Activated T-helper 1 cell treated with Interleukin-2 at 50 U/mL for 16 hours (primary cell): ENCODE data around the gene CCDC28A.
A peak's percentile ranks its signal among the peaks of the same experiment; 100 is the strongest.
"Not testable (repeated sequence)": the region's sequence is repeated elsewhere in the genome, so short reads cannot be mapped to it uniquely, and the experiment has no call there.

ENCODE experiments used
- DNase-seq: peaks from one replicate; pipeline ENCODE4 v3.0.0-alpha.2; 2020; ENCODE audit warnings: low read depth

Gene CCDC28A

GRCh38 chr6:138773177-138774091 is at the start of gene CCDC28A:
CCDC28A (plus strand) TSS chr6:138773769; CDS start chr6:138776121, 2,352 bp downstream.
- DNase-seq: peak; percentile 86

GRCh38 chr6:138724015-138724414 is 49.6 kb upstream of the CCDC28A start:
- DNase-seq: no peak

GRCh38 chr6:138726066-138726756 is 47.4 kb upstream of the CCDC28A start:
- DNase-seq: no peak

GRCh38 chr6:138726757-138727097 is 46.8 kb upstream of the CCDC28A start:
- DNase-seq: no peak

GRCh38 chr6:138727182-138727581 is 46.4 kb upstream of the CCDC28A start:
- DNase-seq: no peak

- DNase-seq: no peak
Measured at GRCh38 chr6:138728662-138729061, 44.9 kb upstream of the CCDC28A start.

GRCh38 chr6:138730037-138730436 is 43.5 kb upstream of the CCDC28A start:
- not testable (repeated sequence) for DNase-seq

GRCh38 chr6:138734585-138734984 is 39.0 kb upstream of the CCDC28A start:
- no peak for DNase-seq

- no peak for DNase-seq
Measured at GRCh38 chr6:138736640-138737039, 36.9 kb upstream of the CCDC28A start.

GRCh38 chr6:138752017-138752416 is 21.6 kb upstream of the CCDC28A start:
- no peak for DNase-seq

GRCh38 chr6:138757136-138757535 is 16.4 kb upstream of the CCDC28A start:
- DNase-seq: no peak

- no peak for DNase-seq
Measured at GRCh38 chr6:138765896-138766655, 7.5 kb upstream of the CCDC28A start.

GRCh38 chr6:138769102-138769676 is 4.4 kb upstream of the CCDC28A start:
- DNase-seq: no peak

GRCh38 chr6:138772596-138773176 is 883 bp upstream of the CCDC28A start:
- no peak for DNase-seq

GRCh38 chr6:138774370-138774769 is 801 bp downstream of the CCDC28A start:
- no peak for DNase-seq

- no peak for DNase-seq
Measured at GRCh38 chr6:138776659-138777058, 3.1 kb downstream of the CCDC28A start.

GRCh38 chr6:138778331-138778730 is 4.8 kb downstream of the CCDC28A start:
- no peak for DNase-seq

GRCh38 chr6:138782243-138782642 is 8.7 kb downstream of the CCDC28A start:
- no peak for DNase-seq

GRCh38 chr6:138785079-138785478 is 11.5 kb downstream of the CCDC28A start:
- DNase-seq: no peak

- no peak for DNase-seq
Measured at GRCh38 chr6:138785980-138786379, 12.4 kb downstream of the CCDC28A start.

- DNase-seq: no peak
Measured at GRCh38 chr6:138787138-138787537, 13.6 kb downstream of the CCDC28A start.
